ENCODE measurements around the gene AIF1L. TPM values are rescaled to one million over a fixed set of nuclear protein-coding genes. Genes with fewer than 3 reads are reported as not detected.

AIF1L gene
- total and polyA plus RNA-seq, 2 of the 4 experiments (the other 2 are of a cell fraction) = 0.18 to 0.19 TPM

GRCh38 chr9:131160416-131161112, 64.2 kb downstream of the AIF1L start:
- Histone ChIP-seq H4K20me1 (ENCODE audit: insufficient read depth, low read length) (0 out of 2 replicates have a peak, but pooled peaks cover 4% of the 10 kb centered on the region), H3K36me3 (ENCODE audit: control insufficient read depth, insufficient read depth, low read length) (peaks cover 41% of the 10 kb centered on the region), H3K18ac (ENCODE audit: low read depth, low read length) (no peak overlapping the region), H4K91ac (ENCODE audit: insufficient read depth, low read depth, low read length) (no peak overlapping the region), H3K9me3 (ENCODE audit: control insufficient read depth, insufficient read depth, low read length) (no peaks in the 10 kb centered on the region), H2BK120ac (ENCODE audit: low read depth, low read length) (no peak overlapping the region), H3K4me3 (ENCODE audit: insufficient read depth, low read depth, low read length) (no peak overlapping the region), H3K56ac (ENCODE audit: extremely low read depth, insufficient read depth, low read length) (no peak overlapping the region), H3K79me1 (ENCODE audit: low read depth in 1 of 2, low read length in 2 of 2) (peaks cover 2 to 7% of the 10 kb centered on the region in 2 experiments; a peak in 1 of 4 replicates), H3K14ac (replicated peaks; ENCODE audit: low read depth, low read length) (no peak overlapping the region), H2BK20ac (ENCODE audit: low read depth, low read length) (no peak overlapping the region), H2BK5ac (ENCODE audit: low read depth, low read length, poor library complexity, severe bottlenecking) (no peak overlapping the region), H2AK5ac (ENCODE audit: low read depth, low read length) (no peak overlapping the region), H3K23ac (ENCODE audit: low read depth, low read length) (no peak overlapping the region), H3K4me2 (ENCODE audit: low read depth, low read length) (no peak overlapping the region), H4K5ac (ENCODE audit: low read depth, low read length) (no peak overlapping the region), H3K27me3 (ENCODE audit: control insufficient read depth, insufficient read depth, low read length) (no peaks in the 10 kb centered on the region), H3K9ac (ENCODE audit: low read depth, low read length) (no peak overlapping the region), H2AK9ac (replicated peaks; ENCODE audit: low read depth, low read length, poor library complexity) (no peak overlapping the region), H2AFZ (replicated peaks; ENCODE audit: low read length, poor library complexity) (no peak overlapping the region), H2BK15ac (ENCODE audit: low read depth, low read length) (no peak overlapping the region), H3K9me1 (ENCODE audit: insufficient read depth, low read length) (no peaks in the 10 kb centered on the region), H3K4me1 (ENCODE audit: control insufficient read depth, insufficient read depth, low read length) (no peaks in the 10 kb centered on the region), H4K8ac (ENCODE audit: low read depth in 2 of 2, low read length in 2 of 2) (no peak overlapping the region), H3K27ac (ENCODE audit: insufficient read depth, low read length) (no peak overlapping the region), H3K4ac (ENCODE audit: low read depth, low read length) (no peak overlapping the region)
- ATAC-seq (ENCODE audit: low read depth) = no peak
- intact Hi-C loops (cut with micrococcal nuclease) = no loop called here
- TF ChIP-seq RCOR1 (IDR thresholded peaks at IDR 0.05; ENCODE audit: insufficient replicate concordance, low read length) (no peak), FOS (IDR thresholded peaks at IDR 0.05; ENCODE audit: low read depth, low read length) (no peak), USF2 (IDR thresholded peaks at IDR 0.05; ENCODE audit: low read depth, low read length) (no peak)
- no peak for DNase-seq
- dilution Hi-C loops (cut with HindIII; ENCODE audit: low sequenced_read_pairs, unreplicated experiment) = no loop called here
- ChIA-PET CTCF (interaction anchor here (0.5 kb wide), 1 partner anchor 429 kb away, joined by 4 read pairs; no protein-coding TSS in a partner anchor), POLR2A (ENCODE audit: unreplicated experiment) (no interaction called here)
- no CpG with 5 or more reads among the region's 1 CpG for WGBS, 2 experiments (ENCODE audit: extremely low coverage in 2 of 2, insufficient read length in 1 of 2)
- no TSS peak for BruUV-seq (replicated peaks)
- in situ Hi-C loops (cut with MboI; ENCODE audit: low sequenced_read_pairs) = no loop called here

All from IMR-90 (cell line).